GM12874 (cell line): ENCODE results near the gene COBL.

Experiments used
- TF ChIP-seq, protein P1 (sequence below): IDR thresholded peaks from 2 replicates; pipeline ENCODE4 v1.5.1; 2011; ENCODE audit warnings: low read depth, mild to moderate bottlenecking, control low read depth, low read length, moderate library complexity; ENCODE audit not compliant: insufficient read depth

COBL gene

GRCh38 chr7:51066405-51066882 is 250.2 kb downstream of the COBL start:
- TF ChIP-seq, protein P1, sequence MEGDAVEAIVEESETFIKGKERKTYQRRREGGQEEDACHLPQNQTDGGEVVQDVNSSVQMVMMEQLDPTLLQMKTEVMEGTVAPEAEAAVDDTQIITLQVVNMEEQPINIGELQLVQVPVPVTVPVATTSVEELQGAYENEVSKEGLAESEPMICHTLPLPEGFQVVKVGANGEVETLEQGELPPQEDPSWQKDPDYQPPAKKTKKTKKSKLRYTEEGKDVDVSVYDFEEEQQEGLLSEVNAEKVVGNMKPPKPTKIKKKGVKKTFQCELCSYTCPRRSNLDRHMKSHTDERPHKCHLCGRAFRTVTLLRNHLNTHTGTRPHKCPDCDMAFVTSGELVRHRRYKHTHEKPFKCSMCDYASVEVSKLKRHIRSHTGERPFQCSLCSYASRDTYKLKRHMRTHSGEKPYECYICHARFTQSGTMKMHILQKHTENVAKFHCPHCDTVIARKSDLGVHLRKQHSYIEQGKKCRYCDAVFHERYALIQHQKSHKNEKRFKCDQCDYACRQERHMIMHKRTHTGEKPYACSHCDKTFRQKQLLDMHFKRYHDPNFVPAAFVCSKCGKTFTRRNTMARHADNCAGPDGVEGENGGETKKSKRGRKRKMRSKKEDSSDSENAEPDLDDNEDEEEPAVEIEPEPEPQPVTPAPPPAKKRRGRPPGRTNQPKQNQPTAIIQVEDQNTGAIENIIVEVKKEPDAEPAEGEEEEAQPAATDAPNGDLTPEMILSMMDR = no peak

- TF ChIP-seq, protein P1 = no peak
Observed at GRCh38 chr7:51065766-51066165, 250.8 kb downstream of the COBL start.

- TF ChIP-seq, protein P1 = no peak
Observed at GRCh38 chr7:51064688-51065087, 251.9 kb downstream of the COBL start.

DNA sequence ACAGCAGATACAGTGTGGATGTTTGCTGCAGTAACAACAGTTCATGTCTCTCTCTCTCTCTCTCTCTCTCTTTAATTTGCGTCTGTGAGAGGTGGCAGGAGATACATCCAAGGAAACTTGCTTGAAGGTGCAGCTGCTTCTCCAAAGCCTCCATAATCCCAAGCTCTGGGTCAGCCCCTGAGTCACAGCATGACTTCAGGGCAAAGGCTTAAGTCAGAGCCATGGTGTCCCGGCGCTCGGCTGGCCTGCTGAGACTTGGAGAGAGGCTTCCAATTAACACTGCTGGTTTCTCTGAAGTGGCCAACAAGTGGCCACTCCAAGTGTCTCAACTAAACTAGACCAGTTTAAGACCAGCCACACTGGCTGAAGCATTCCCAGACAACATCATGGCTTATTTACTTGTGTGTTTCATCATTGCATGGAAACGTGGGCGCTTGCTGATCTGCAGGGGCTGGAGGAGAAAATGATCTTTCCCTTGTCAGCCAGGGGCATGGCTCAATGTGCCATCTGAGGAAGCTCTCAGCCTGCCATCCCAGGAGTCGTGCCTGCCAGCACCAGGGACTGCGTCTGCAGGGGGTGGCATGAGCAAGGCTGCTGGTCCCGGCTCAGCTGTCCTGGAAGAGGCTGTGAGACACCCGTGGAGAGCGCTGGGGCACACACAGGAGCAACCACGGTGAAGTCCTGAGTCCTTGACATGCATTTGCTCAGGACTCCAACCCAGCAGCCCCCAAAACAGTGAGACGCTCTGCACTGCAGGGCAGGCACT is 254.2 kb downstream of the COBL start:
- TF ChIP-seq, protein P1 = no peak

DNA sequence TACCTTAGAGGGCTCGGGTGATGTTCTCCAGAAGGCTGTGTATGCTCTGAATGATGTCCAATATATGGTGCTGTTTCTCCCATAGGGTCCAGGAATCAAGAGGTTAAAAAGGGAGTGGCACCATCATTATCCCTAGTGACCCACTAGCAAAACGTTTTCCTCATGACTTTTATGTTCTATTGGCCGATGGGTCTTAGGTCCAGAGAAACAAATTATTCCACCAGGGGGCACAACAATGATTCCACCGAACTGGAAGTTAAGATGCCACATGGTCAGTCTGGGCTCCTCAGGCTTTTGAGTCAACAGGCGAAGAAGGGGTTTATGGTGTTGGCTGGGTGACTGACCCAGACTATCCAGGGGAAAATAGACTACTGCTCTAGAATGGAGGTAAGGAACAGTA is 256.1 kb downstream of the COBL start:
- TF ChIP-seq, protein P1 = no peak

DNA sequence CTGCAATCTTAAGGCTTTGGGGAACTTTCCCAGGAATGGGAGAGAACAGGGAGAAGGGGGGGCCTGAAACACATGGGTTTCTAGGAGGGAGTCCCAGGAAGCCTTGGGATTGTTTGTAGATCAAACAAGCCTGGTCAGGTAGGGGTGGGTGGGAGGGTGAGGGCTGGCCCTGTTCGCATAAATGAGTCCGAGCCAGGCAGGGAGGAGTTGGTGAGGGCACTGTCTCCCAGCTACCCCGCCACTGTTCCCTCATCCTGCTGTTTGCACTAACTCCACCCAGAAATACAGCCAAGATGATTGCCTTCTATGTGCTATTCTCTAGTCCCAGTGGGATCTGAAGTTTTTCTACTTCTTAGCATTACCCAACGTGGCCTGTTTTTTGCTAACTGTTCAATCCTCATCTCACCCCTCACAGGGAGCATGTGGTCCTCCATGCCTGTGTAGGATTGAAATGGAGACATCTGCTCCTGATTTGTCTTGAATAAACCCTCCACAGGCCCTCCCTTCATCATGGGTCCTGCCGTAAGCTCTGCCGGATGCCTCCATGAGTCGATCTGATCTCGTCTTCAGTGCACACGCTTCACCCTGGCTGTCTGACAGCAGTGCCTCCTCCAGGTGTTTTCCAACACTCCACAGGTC is 257.0 kb downstream of the COBL start:
- TF ChIP-seq, protein P1 = no peak

- TF ChIP-seq, protein P1 = no peak
Observed at GRCh38 chr7:51058764-51059163, 257.8 kb downstream of the COBL start.
